Activated CD4-positive, alpha-beta T cell treated with anti-CD3 and anti-CD28 coated beads for 4 hours (primary cell): Measurements from ENCODE around the gene PRKCSH.
"Not testable (repeated sequence)": the region's sequence is repeated elsewhere in the genome, so short reads cannot be mapped to it uniquely, and the experiment has no call there.

Experiments used
- DNase-seq, 2 donors: peaks; one replicate each; pipeline ENCODE4 v3.0.0-alpha.2; 2020

Gene PRKCSH, protein sequence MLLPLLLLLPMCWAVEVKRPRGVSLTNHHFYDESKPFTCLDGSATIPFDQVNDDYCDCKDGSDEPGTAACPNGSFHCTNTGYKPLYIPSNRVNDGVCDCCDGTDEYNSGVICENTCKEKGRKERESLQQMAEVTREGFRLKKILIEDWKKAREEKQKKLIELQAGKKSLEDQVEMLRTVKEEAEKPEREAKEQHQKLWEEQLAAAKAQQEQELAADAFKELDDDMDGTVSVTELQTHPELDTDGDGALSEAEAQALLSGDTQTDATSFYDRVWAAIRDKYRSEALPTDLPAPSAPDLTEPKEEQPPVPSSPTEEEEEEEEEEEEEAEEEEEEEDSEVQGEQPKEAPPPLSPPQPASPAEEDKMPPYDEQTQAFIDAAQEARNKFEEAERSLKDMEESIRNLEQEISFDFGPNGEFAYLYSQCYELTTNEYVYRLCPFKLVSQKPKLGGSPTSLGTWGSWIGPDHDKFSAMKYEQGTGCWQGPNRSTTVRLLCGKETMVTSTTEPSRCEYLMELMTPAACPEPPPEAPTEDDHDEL

DNA sequence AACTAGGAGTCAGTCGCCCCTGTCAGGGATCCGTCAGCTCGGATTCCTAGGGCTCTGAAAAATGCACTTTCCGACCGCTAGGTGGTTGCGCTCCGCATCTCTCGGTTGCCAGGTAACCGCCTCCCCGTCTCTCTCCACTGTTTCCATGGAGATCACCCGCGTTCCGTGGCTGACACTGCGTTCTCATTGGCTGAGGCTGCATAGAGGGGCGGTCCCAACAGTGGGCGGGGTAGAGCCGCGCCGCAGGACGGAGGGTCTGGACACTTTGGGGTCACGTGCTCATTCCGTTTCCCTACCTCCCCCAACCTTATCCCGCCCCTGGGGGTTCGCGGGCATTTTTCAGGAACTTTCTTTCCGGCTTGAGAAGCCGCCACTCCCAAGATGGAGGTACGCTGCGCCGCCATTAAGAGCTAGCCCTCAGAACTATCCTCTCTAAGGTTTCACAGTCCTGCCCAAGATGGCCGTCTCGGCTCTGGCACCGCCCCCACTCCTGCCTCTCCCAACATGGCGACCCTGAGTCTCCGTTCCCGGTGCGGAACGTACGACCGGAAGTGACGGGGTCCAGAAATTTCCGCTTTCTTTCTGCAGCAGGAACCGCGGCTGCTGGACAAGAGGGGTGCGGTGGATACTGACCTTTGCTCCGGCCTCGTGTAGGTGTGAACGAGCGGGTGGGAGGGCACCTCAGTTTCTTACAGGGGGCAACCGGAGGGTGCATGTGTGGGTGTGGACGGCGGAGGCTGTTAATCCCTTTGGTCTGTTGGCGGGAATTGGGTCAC, at the start of gene PRKCSH, which contains the start of gene ODAD3:
PRKCSH (plus strand) TSS at position 579 of the 776 bp plus-strand sequence. CDS start 483 bp downstream, outside the sequence.
ODAD3 (minus strand) TSS at position 65 of the 776 bp plus-strand sequence. CDS start 105 bp downstream, outside the sequence.
- DNase-seq, result peak; percentile 97 to 98

DNA sequence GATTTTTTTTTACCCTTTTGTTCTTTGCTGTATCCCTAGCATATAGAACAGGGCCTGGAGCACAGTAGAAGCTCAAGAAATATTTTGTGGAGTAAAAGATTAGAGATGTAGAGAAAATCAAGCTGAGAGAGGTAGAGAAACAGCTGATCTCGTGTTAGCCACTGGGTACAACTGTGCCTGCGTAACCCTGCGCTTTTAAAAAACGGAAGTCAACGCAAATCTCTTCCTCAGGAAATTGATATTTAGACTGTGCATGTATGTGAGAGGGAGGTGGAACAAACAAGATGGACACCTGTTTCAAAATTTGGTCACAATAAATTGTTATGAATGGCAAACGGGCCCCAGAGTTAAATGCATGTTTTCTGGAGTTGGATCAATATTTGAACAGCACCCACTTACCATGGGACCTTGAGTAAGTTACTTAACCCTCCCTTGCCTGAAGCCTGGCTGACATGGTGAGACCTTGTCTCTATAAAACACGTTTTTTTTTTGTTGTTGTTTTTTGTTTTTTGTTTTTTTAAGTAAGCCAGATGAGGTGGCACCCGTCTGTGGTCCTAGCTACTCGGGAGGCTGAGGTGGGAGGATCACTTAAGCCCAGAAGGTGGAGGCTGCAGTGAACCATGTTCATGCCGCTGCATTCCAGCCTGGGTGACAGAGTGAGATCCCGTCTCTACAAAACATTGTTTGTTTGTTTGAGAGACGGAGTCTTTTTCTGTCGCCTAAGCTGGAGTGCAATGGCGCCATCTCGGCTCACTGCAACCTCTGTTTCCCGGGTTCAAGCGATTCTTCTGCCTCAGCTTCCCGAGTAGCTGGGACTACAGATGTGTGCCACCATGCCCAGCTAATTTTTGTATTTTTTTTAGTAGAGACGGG, 48.0 kb upstream of the PRKCSH start:
- DNase-seq, result no peak

DNA sequence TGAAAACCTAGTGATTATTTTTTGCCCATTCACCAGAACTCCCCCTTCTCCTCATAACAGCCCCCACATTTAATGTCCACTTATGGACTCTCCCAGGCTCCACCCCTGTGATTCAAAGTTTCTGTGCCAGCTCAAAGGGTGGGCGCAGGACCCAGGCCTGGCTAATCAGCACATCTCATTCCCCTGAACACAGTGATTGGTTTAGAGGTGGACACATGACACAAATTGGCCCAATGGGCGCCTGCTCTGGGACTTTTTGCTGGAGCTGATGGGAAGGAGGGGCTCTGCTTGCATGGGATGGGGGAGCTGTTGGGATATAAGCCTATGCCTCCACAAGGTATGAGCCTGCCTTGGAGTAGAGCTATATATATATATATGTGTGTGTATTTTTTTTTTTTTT, 45.1 kb upstream of the PRKCSH start:
- DNase-seq, result no peak

DNA sequence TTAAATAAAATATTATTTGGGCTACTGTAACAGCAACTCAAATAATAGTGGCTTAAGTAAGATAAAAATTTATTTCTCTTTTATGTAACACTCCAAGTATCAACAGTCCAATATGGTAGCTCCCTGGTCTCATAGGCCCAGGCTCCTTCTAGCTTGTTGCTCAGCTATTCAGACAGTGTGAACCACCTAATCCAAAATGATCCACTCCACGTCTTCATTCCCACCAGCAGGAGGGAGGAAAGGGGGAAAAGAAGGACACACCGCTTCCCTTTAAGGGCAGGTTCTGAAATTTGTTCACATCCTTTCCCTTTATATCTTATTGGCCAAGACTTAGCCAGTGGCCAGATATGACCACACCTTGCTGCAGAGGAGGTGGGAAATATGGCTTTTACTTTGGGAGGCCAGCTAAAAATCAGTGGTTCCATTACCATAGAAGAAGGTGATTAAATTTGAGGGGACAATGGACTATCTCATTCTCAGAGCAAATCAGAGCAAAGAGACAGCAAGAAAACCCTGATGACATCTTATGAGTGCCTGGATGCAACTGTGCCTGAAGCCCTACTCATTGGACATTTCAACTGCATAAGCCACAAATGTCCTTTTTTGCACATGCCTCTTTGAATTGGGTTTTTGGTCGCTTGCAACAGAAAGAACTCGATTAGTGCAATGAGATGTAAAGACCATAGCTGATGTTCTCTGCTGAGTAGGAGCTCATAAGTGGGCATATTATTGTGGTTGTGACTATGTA, 44.3 kb upstream of the PRKCSH start:
- DNase-seq, result no peak

DNA sequence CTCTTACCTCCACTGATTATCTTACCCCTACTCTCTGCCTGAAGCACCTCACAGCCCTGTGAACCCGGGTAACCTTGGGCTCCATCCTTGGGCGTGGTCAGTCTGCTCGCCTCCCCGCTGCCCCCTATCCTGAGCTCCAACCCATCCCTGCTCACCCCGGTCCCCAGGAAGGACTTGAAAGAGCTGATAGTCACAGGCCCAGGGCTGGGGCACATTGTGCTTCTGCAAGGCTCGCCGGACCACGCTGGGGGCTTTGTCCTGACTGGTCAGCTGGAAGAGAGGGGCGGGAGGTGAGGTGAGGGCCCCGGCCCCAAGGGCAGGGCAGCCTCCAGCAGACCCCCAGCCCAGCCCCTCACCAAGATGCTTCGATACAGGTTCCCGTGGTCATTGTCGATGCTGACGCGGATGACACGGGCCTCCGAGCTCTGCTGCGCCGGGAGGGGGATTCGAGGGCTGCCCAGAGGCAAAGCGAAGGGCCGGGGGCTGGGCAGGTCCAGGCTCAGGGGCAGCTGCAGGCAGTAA, 38.3 kb upstream of the PRKCSH start:
- DNase-seq, result no peak

DNA sequence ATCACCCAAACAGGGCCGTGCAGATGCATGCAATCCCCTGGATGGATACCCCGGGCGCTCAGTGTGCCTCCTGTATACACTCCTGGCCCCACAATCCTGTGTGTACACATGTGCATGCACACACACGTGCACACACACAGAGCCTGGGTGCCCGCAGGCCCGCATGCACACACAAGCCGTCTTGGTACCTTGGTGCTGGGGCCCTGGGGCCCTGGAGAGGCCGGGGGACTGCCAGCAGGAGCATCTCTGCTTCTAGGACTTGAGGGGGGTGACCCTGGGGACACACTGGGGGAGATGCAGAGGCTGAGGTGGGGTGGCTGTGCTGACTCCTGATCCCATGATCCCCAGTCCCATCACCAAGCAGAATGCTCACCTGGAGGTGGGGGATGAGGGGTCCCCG, 35.8 kb upstream of the PRKCSH start:
- DNase-seq, result no peak

DNA sequence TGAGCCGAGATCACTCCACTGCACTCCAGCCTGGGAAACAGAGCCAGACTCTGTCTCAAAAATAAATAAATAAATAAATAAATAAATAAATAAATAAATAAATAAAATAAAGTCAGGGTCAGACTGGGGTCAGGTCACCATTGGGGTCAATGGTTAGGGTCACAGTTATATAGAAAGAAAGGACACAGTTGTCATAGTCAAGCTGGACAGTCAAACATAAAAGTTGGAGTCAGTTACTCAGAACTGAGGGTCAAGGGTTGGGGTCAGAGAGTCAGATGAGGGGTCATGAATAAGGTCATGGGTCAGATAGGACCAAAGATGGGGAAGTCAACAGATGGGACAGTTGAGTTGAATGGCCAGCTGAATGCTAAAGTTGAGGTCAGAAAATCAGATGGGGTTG, 34.6 kb upstream of the PRKCSH start:
- DNase-seq, result no peak

DNA sequence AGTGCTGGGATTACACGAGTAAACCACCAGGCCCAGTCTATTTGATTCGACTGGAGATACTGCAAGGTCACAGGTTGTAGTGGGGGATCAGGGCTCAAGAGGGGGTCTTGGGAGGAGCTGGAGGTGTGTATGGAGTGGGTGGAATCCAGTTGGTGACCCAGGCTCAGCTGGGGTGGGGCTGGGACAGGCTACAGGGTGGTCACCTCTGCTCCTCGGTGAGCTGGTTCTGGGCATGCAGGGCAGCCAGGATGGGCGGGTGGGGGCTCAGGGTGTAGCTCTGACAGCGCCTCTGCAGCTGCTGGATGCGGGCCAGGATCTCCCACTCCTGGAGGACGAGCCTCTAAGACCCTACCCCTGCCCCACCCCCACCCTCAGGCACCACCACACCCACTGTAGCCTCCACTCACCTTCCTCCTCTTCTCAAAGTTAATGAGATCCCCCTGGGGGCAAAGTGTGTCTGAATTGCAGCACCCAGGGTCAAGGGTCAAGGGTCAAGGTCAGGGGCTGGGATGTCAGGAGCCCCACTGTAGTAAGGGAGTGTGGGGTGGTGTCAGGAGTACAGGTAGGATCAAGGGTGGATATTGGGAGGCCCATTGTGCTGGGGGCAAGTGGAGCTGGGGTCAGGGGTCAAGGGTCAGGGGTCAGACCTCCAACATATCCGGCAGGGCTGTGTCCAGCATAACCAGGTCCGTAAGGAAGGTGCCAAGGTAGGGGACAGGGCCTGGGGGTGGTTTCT, 33.5 kb upstream of the PRKCSH start:
- DNase-seq, result no peak

DNA sequence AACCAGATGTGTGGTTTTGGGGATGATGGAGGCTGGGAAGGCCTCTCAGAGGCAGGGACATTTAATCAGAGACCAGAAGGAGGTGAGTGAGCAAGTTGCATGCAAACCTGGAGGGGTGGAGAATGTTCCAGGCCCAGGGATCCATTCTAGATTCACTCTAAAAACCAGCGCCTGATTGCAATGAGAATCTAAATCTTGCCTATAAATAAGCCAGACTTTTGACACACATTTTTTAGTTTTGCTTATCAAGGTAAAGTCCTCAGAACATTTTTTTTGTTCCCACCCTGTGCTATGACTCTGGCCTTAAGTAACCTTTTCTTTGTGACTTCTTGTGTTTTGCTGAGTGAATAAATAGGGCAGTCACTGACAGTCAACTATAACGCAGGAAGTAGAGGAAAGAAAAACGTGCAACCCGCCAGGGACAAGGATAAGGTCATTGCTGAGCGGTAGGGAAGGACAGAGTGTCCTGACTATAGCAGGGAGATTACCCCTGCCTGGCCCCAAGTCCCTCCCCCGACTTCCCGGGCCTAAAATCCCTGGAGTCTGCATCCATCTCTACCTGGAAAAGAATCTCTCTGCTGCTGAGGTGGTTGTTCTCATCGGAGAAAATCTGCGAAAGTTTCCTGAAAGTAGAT, 30.7 kb upstream of the PRKCSH start:
- no peak for DNase-seq

DNA sequence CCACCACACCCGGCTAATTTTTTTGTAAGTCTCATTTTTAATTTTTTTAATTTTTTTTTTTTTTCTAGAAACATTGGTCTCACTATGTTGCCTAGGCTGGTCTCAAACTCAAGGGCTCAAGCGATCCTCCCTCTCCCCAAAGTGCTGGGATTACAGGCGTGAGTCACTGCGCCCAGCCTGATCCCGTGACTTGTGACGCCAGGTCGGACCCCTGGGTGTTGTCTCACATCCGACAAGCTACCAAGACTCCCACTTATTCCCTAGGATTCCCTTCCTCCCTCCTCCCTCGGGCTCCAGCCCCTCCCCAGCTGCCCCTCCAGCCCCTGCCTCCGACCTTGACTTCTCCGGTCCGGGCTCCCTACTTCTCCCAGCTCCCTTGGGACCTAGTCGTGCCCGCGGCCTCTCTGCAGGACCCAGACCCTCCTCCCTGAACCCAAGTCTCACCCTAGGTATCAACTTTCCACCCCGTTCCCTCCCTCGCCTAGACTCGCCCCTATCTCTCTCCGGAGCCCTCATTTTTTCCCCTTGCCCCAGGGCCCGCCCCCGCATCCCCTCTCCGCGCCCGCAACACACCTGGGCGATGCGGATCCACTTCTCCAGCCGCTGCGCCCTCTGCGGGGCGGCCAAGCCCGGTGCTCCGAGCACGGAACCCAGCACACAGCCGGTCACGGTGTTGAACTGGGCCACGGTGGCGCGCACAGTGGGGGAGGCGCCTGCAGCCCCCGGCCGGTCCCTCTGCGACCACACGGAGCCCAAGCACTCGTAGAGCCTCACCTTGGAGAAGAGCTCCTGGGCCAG, 29.4 kb upstream of the PRKCSH start:
- peak; percentile 52 to 60 for DNase-seq

DNA sequence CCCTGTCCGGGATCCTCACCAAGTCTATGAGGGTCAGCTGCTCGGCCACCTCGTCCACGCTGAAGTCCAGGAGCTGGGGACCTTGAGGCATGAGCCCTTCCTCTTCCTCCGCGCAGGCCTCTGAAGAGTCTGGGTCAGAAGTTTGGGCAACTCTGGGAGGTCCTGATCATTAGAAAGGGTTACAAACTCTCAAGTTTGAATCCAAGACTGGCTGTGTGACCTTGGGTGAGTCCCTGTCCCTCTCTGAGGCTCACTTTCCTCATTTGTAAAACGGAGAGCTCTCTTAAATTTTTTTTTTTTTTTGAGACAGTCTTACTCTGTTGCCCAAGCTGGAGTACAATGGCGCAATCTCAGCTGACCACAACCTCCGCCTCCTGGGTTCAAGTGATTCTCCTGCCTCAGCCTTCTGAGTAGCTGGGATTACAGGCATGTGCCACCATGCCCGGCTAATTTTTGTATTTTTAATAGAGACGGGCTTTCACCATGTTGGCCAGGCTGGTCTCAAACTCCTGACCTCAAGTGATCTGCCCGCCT, 28.7 kb upstream of the PRKCSH start:
- DNase-seq, result not testable (repeated sequence)

DNA sequence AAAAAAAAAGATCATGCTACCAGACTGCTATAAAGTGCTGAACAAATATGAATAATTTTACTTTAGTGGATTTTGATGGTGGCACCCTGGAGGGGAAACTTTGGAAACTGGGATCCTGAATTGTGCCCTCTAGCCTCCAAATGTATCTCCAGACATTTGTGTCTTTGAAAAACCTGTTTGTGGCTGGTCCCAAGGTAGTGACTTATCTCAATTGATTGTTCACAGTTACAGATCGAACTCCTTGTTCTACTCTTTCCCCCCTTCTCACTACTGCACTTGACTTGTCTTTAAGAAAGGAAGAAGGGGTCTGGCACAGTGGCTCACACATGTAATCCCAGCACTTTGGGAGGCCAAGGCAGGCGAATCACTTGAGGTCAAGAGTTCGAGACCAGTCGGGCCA, 26.8 kb upstream of the PRKCSH start:
- DNase-seq, result no peak

DNA sequence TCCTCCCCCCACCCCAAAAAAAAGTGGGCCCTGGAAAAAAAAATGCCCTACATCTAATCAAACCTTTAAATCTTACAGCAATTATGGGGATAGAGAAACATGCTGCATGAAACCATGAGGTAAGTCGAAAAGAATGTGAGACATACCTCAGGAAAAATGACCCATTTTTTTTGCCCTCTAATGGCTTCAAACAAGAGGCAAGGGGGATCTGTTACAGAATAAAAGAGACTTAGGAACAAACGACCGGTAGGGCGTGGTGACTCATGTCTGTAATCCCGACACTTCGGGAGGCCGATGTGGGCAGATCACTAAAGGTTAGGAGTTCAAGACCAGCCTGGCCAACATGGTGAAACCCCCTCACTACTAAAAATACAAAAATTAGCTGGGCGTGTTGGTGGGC, 24.8 kb upstream of the PRKCSH start:
- no peak for DNase-seq

DNA sequence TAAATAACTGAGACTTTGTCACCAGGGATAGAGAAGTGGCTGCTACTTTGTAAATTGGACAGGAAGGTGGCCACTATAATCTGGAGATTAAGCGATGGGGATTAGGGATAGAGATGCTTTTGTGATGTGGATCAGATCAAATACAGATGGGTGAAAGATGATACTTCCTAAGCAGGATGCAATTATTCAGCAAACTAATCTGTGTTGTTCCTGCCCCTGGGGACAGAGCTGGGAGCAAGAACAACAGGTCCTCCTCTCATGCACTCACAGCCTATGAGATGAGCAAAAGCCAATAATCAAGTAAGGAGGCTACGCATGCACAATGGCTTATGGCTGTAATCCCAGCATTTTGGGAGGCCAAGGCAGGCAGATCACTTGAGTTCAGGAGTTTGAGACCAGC, 20.9 kb upstream of the PRKCSH start:
- DNase-seq, result no peak

DNA sequence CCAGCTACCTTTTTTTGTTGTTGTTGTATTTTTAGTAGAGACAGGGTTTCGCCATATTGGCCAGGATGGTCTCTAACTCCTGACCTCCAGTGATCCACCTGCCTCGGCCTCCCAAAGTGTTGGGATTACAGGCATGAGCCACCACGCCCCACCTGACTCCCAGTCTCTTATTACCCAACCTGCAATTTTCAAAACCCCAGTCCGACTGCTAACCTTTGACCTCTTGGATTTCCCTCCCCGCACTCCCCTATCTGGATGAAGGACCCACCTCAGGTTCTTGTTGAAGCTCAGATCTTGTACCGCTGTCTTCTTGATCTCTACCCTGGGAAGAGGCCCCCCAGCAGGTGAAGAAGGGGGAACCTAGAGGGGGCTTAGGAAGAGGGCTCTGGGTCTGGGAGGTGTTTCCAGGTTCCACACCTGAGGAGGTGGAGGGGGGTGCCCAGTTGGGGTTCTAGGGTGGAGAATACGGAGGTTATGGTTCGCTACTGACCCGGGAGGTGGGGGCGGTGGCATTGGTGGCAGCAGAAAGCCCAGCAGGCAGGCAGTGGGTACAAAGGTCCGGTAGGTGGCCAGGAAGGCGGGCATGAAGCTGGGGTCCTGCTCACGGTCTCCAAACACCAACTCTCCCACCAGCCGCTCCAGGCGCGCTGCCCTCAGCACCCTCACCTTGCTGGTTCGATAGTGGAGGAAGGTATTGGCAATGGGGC, 18.9 kb upstream of the PRKCSH start:
- DNase-seq, result no peak

DNA sequence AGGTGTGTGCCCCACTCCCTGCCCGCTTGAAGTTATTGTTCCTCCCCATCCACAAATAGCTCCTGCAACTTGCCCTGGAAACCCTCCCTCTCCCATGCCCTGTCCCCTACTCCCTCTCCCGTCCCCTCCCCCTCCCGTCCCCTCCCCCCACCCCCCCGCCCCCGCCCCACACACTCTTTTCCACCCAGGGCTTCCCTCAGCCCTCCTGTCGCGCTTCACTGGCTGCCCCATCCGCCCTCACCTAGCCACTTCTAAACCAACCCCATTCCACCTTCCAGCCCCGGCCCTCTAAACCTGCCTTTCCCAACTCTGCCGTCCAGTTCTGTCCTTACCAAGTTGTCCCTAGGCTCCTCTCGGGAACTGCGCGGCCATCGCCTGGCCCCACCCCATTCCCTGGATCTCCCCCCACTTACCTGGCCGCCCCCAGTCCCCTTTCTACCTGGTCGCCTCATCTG, 17.3 kb upstream of the PRKCSH start:
- no peak for DNase-seq

DNA sequence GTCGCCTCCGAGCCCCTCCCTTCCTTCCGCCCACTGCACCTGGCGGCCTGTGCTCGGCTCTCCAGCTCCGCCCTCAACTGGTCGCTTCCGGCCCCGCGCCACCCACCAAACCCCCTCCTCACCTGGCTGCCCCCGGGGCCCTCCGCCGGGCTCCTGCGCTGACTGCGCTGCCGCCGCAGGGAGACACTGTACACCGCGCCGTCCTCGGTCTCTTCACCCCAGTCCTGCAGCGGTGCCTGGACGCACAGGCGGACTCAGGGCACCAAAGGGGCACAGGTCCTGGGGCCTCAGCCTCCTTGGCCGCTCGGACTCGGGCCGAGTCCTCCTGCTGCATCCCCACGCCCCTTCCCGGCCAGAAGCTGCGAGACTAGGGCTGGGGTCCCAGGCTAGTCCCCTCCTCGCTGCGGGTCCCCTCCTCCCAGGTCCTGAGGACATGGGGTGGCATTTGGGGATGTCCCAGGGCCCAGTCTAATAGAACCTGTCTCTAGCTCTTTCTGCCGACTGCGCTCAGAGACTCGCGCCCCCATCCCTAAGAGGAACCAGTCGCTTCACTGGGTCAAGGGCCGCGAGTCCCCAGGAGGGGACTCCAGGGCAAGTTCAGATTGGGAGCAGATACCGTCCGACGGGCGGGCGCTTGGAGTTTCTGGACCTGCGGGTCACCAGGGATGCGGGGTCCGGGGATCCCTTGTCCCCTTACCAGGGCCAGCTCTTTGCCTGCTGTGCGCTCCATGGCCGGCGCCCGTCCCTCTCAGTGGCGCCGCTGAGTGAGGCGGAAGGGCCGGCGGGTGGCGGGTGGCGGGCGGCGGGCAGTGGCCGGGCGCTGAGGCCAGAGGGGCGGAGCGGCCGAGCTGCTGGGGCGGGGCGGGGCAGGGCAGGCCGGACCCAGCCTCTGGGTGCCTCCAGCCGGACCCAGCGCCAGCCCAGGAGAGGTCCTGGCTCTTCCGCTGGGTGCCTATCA, 16.6 kb upstream of the PRKCSH start, which contains the start of gene RGL3:
RGL3 (minus strand) TSS at position 766 of the 958 bp plus-strand sequence; CDS start at position 730, 36 bp downstream.
- DNase-seq, result no peak
